ENCODE results near the gene INTS1.

The INTS1 gene

DNA sequence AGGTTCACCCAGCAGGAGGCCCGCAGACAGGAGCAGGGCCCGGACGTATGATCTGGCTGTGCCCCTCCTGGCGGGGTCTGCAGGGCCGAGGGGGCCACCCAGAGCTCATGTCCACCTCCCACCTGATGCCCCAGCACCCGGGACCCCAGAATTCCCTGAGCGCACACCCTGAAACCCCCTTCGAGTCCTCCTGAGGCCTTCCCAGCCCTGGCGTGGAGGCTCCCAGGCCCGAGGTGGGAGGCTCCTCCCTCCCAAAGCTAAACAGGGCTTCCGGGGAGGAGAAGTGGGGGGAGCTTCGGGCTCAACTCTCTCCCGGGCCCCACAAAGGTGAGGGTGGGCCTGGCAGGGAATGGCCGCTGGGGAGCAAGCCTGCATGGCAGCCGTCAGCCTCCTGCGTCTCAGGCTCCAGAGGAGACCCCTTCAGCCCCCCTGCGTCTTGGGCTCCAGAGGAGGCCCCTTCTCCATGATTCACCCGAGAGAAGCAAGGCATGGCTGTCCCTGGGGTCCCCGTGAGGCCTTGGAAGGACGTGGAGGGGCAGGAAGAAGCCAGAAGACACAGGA lies 75.2 kb downstream of the INTS1 start:
- no peak for DNase-seq

DNA sequence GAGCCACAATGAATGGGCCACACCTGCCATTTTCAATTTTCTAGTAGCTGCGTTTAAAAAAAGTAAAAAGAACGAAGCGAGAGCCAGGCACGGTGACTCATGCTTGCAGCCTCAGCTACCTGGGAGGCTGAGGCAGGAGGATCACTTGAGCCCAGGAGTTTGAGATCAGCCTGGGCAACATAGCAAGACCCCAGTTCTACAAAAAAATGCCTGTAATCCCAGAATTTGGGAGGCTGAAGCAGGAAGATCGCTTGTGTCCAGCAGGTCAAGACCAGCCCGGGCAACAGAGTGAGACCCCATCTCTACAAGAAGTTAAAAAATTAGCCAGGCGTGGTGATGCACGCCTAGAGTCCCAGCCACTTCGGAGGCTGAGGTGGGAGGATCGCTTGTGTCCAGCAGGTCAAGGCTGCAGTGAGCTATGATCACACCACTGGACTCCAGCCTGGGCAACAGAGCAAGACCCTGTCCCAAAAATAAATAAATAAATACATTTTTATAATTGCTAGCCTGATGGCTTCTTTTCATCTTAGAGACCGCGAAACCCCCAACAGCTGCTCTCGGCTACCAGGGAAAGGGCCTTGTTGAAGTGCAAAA lies 77.0 kb downstream of the INTS1 start:
- no peak for DNase-seq

DNA sequence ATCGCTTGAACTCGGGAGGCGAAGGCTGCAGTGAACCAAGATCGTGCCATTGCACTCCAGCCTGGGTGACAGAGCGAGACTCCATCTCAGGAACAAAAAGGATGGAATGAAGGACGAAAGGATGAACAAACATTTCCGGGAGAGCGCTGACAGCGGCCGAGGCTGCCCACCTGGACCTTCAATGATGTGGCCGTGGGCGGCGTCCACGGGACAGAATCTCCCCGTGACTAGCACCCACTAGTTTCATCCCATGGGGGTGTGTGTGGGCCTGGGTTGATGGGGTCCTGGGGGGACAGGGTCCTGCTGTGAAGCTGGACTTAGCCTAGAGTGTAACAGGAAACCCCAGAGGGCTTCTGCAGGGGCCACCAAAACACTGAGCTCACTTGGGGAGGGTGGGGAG lies 77.7 kb downstream of the INTS1 start:
- DNase-seq: no peak

DNA sequence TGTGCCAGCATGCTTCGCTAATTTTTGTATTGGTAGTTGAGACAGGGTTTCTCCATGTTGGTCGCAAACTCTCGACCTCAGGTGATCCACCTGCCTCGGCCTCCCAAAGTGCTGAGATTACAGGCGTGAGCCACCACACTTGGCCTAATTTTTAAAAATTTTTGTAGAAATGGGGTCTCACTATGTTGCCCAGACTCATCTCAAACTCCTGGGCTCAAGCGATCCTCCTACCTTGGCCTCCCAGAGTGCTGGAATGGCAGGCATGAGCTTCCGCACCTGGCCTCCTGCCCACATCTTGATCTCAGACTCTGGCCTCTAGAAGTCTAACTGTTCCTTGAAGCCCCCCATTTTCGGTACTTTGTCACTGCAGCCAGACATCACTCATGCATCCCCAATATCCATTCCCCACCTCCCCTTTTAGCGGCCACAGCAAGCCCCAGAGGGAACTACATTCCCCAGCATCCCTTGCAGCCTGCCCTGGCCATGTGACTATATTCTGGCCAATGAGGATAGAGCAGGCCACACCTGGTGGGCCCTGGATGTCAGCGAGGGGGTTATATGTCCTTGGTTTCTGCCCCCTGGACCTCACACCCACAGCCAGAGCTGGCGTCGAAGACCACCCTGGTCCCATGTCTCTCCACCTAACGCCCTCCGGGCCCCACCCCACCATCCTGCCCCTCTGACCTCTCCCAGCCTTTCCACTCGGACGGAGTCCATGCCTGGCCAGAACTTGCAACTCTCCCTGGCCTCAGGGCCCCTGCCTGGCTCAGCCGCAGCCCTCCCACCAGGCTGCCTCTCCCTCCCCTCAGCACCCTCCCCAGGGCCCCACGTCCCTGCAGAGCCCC lies 78.7 kb downstream of the INTS1 start:
- no peak for DNase-seq

DNA sequence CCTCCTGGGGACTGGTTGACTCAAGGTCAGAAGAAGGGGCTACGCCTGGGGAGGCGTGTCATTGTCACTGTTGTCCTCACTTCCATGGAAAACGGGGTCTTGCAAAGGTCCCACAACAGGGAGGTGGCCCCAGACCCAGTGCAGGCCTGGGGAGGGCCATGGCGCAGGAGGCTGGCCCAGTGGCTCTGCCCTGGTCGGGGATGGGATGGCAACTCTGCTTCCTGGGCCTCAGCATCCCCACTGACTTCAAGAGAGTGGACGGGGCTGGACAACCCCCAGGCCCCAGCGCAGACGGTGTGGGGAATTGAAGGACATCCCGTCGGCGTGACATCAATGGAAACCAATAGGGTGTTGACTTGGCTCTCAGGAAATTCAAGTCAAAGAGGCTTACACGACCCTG lies 80.1 kb downstream of the INTS1 start:
- DNase-seq: no peak

DNA sequence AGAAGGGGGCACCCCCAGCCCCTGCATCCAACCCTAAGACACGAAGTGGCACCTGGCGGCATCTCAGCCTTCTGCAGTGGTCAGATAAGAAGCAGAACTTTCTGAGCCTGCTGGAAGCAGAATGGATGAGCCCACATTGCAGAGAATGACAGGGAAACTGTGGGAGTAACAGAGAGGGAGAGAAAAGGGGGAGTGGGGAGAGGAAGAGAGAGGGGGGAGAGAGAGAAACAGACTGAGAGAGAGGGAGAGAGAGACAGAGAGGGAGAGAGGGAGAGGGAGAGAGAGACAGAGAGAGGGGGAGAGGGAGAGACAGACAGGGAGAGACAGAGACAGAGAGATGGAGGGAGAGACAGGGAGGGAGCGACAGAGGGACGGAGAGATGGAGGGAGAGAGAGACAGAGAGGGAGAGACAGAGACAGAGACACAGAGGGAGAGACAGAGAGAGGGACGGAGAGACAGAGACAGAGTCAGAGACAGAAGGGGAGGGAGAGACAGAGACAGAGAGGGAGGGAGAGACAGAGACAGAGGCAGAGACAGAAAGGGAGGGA lies 80.9 kb downstream of the INTS1 start:
- DNase-seq: no peak

DNA sequence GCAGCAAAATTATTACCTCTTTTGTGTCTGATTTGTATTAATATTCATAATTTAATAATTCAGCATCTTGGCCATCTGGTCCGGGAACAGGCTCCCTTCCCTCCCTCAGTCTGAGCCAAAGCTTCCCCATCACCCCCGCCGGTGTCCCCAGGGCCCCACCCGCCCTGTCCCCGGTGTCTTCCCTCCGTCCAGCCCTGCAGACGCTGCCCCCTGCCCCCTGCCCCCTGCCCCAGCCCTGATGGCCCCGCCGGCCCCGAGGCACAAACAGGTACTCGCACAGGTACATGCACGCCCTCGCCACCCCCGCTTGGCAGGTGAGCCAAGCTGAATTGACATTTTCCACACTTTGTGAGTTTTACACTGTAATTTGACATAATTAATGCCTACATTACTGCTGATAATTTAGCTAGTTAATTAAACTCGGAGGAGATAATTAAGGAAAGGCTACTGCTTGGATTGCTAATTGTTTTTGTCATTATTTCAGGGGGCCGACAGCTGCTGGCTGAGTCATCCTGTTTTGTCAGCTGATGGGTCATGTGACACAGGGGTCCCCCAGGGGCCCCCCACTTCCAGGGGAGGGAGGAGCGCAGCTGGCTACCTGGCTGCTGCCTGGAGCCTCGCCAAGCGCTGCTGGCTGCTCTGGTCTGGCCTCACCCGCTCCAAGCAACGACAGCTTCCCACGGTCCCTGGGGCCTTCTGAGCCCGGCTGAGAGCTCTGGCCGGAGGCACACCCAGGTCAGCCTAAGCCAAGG lies 81.5 kb downstream of the INTS1 start:
- no peak for DNase-seq

DNA sequence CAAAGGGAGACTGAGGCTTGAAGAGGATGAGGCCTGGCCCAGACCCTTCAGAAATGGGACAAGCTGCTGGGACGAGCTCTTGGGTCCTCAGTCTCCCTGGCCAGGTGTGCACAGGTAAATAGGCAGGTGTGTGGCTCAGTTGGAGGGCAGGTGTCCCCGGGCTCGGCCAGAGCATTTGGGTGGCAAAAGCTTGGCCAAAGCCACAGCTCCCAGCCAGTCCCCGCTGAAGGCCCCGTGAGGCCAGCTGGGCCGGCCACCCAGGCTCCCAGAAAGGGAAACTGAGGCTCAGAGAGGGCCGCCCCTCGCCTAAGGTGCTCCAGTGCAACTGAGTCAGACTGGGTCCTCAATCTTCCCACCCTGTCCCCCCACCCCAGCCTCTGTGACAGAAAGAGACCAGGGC lies 82.2 kb downstream of the INTS1 start:
- DNase-seq: no peak

DNA sequence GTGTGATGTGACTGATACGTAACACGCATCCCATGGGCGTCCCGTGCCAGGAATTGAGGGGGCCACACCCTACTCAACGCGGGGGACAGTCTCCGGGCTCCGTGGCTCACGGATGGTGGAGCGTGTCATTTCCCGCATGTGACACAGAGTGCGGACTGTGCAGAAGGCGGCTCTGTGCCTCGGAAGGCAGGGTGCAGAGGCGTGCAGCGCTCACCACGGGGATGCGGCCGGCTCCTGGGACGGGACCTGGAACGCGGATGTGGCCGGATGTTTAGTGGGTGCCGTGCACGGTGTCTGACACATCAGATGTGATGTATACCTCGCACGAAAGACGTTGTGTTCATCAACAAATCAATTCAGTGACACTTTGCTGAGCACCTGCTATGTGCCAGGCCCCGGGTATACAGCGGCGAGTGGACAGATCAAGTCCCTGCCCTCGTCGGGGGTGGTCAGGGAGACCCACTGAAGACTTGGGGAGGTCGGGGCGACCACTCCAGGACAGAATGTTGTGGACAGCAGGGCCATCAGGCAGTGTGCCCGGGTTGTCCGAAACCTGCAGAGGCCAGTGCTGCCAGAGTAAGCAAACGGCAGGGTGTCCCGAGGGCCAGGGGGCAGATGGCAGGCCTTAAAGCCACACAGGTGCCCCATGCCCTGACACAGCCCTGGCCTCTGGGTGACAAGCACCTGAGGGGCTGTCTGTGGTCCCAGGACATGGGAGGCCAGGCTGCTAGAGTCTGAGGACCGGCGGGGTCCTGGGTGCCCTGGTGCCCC lies 83.0 kb downstream of the INTS1 start:
- no peak for DNase-seq
